H1 (cell line): ENCODE data around the gene KCNB1. TPM values are rescaled to one million over a fixed set of nuclear protein-coding genes. Genes with fewer than 3 reads are reported as not detected.

Experiments used
- ATF2 ChIP-seq: IDR thresholded peaks from 2 replicates; pipeline ENCODE4 v1.6.1; 2012; ENCODE audit warnings: low read length, inconsistent platforms
- CBX5 ChIP-seq: fragments of 300-800, 300-1000 bp; sonication (generic); IDR thresholded peaks from 2 replicates; pipeline ENCODE4 v1.7.1; 2016; ENCODE audit warnings: antibody characterized with exemption, low read length, low read depth
- CHD7 ChIP-seq: fragments of 300-600 bp; sonication (generic); IDR thresholded peaks from 2 replicates; pipeline ENCODE4 v1.7.1; 2012; ENCODE audit warnings: low read length, moderate library complexity, mild to moderate bottlenecking, inconsistent platforms; ENCODE audit not compliant: insufficient replicate concordance
- SIRT6 ChIP-seq: IDR thresholded peaks from one replicate; pipeline ENCODE4 v1.7.1; 2012; ENCODE audit warnings: low read length, inconsistent platforms
- polyA plus RNA-seq, 7 experiments: library from polyadenylated mRNA; depleted of rRNA in 3 of 7; stranded (reverse) in 5 of 7; unstranded in 2 of 7; fragments of >200 nt in 5 of 7; fragments of 200-250 nt in 2 of 7; gene quantifications; 1 replicate in 5 of 7; 2 replicates in 1 of 7; 4 replicates in 1 of 7; pipeline versions ENCODE4 v1.2.1 to v1.2.3, GENCODE V29; 2011 to 2013; ENCODE audit warnings: missing spikeins in 2 of 7, mixed read lengths in 2 of 7
- total RNA-seq: library from RNA; stranded (reverse); fragmentation: NEBNext Ultra II Directional; extraction: Animal tissue kit (Norgen Biotek cat#: 25700); gene quantifications from 2 replicates; pipeline ENCODE4 v1.2.1, GENCODE V29; 2021

KCNB1 gene
- total and polyA plus RNA-seq, 2 of the 8 experiments (the other 6 are each of a cell fraction or from before 2014, with no cell fraction given) = 0.58 to 0.67 TPM

- no peak for TF ChIP-seq CHD7
- TF ChIP-seq SIRT6 = no peak
- TF ChIP-seq CBX5 = no peak
- TF ChIP-seq ATF2 = no peak
Observed at GRCh38 chr20:49526056-49526455, 43.6 kb upstream of the KCNB1 start (continued).
